GM23248 (cell line): ENCODE data around the gene KRTAP12-2. TPM values are rescaled to one million over a fixed set of nuclear protein-coding genes. Genes with fewer than 3 reads are reported as not detected.

Experiments
- DNase-seq: peaks from one replicate; pipeline ENCODE4 v3.0.0-alpha.2; 2015
- H2AFZ ChIP-seq: fragments of 200-600 bp; sonication (generic); 2 replicates; pipeline ENCODE4 v1.6.1; 2016; ENCODE audit warnings: antibody characterized with exemption
- H3F3A ChIP-seq: fragments of 200-600 bp; sonication (generic); 2 replicates; pipeline ENCODE4 v1.6.1; 2016; ENCODE audit warnings: mild to moderate bottlenecking, antibody characterized with exemption, mixed run types; ENCODE audit not compliant: insufficient read depth
- H3K27ac ChIP-seq: fragments of 200-600 bp; sonication (generic); 2 replicates; pipeline ENCODE4 v1.5.1; 2016; ENCODE audit warnings: mild to moderate bottlenecking
- H3K27me3 ChIP-seq: fragments of 200-600 bp; sonication (generic); replicated peaks from 2 replicates; pipeline ENCODE4 v1.6.1; 2016; ENCODE audit warnings: mild to moderate bottlenecking; ENCODE audit not compliant: insufficient read depth
- H3K36me3 ChIP-seq: fragments of 200-600 bp; sonication (generic); 2 replicates; pipeline ENCODE4 v1.6.1; 2016; ENCODE audit warnings: low read depth, mild to moderate bottlenecking
- H3K4me1 ChIP-seq: fragments of 200-600 bp; sonication (generic); 2 replicates; pipeline ENCODE4 v1.6.1; 2016; ENCODE audit warnings: mild to moderate bottlenecking; ENCODE audit not compliant: insufficient read depth
- H3K4me2 ChIP-seq: fragments of 200-600 bp; sonication (generic); one replicate; pipeline ENCODE4 v1.6.1; 2016; ENCODE audit warnings: mild to moderate bottlenecking; ENCODE audit not compliant: unreplicated experiment
- H3K4me3 ChIP-seq: fragments of 200-600 bp; sonication (generic); 2 replicates; pipeline ENCODE4 v1.5.1; 2016; ENCODE audit warnings: mild to moderate bottlenecking
- H3K79me2 ChIP-seq: fragments of 200-600 bp; sonication (generic); 2 replicates; pipeline ENCODE4 v1.6.1; 2016; ENCODE audit warnings: mild to moderate bottlenecking; ENCODE audit not compliant: insufficient read depth
- H3K9ac ChIP-seq: fragments of 200-600 bp; sonication (generic); 2 replicates; pipeline ENCODE4 v1.6.1; 2016; ENCODE audit warnings: mild to moderate bottlenecking
- H3K9me2 ChIP-seq: fragments of 200-600 bp; sonication (generic); 2 replicates; pipeline ENCODE4 v1.6.1; 2016; ENCODE audit warnings: mixed run types, mild to moderate bottlenecking, moderate library complexity; ENCODE audit not compliant: insufficient read depth
- H3K9me3 ChIP-seq: fragments of 200-600 bp; sonication (generic); one replicate; pipeline ENCODE4 v1.6.1; 2017; ENCODE audit warnings: low read depth
- H4K20me1 ChIP-seq: fragments of 200-600 bp; sonication (generic); 2 replicates; pipeline ENCODE4 v1.6.0; 2016; ENCODE audit not compliant: insufficient read depth
- EZH2 ChIP-seq: fragments of 200-600 bp; sonication (generic); IDR thresholded peaks from 2 replicates; pipeline ENCODE4 v1.6.1; 2018; ENCODE audit warnings: antibody characterized with exemption, mild to moderate bottlenecking; ENCODE audit not compliant: insufficient read depth, poor library complexity, severe bottlenecking
- EZH2phosphoT487 ChIP-seq: fragments of 200-600 bp; sonication (generic); IDR thresholded peaks from 2 replicates; pipeline ENCODE4 v1.6.1; 2018; ENCODE audit warnings: antibody characterized with exemption, moderate library complexity, mild to moderate bottlenecking, low read depth; ENCODE audit not compliant: insufficient read depth
- WGBS, 2 experiments: methylation state at CpG; one replicate each; pipeline ENCODE4 v1.1.6; 2015 to 2017; ENCODE audit warnings: low lambda C conversion rate in 2 of 2, low coverage in 1 of 2; ENCODE audit errors: missing lambda C conversion rate in 2 of 2; 5-methylcytosine and 5-hydroxymethylcytosine counted together
- in situ Hi-C: fragments of 300-500 bp; cut with MboI; formaldehyde crosslinking; loops from 2 replicates; pipeline ENCODE4 v1.15.0; 2020
- polyA plus RNA-seq: library from polyadenylated mRNA; unstranded; fragments of >200 nt; fragmentation: Nextera tagmentation; extraction: Ambion mirVana; gene quantifications from 2 replicates; pipeline ENCODE4 v1.2.1, GENCODE V29; 2016
- total RNA-seq: library from RNA; depleted of rRNA; stranded (reverse); fragments of >200 nt; shearing (Covaris generic); gene quantifications from 2 replicates; pipeline ENCODE4 v1.2.3, GENCODE V29; 2014

KRTAP12-2 gene
- total and polyA plus RNA-seq, 2 experiments from 2014 or later, result not detected

DNA sequence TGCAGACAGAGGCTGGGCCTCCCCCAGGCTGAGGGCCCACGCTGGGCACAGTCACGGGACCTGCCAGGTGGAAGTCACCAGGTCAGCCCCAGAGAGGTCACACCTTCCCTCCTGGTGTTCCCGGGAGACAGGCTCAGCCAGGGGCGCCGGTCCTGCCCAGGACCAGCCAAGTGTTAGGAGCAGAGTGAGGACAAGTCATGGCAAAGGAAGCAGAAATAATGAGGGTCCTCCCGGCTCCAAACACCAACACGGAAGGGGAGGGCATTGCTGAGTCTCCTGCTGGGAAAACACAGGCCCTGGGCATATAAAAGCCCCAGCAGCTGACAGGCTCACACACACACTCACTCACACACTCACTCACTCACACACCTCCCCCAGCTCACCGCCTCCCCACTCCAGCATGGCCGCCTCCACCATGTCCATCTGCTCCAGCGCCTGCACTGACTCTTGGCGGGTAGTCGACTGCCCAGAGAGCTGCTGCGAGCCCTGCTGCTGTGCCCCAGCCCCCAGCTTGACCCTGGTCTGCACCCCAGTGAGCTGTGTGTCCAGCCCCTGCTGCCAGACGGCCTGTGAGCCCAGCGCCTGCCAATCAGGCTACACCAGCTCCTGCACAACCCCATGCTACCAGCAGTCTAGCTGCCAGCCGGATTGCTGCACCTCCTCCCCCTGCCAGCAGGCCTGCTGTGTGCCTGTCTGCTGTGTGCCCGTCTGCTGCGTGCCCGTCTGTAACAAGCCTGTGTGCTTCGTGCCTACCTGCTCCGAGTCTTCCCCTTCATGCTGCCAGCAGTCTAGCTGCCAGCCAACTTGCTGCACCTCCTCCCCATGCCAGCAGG lies 29.5 kb downstream of the KRTAP12-2 start, which contains the start of gene KRTAP10-10:
TSS of gene KRTAP10-10 (plus strand) at position 339 of the 833 bp plus-strand sequence. CDS start at position 401, 62 bp downstream.
- Histone ChIP-seq H3K9me2 (no peaks in the 10 kb centered on the region), H3K36me3 (no peaks in the 10 kb centered on the region), H3K4me3 (no peak within 1 kb of the TSS), H3K9me3 (peaks cover under 1% of the 10 kb centered on the region), H3K9ac (no peak within 1 kb of the TSS), H3F3A (no peaks in the 10 kb centered on the region), H3K4me1 (no peaks in the 10 kb centered on the region), H3K4me2 (no peak within 1 kb of the TSS), H4K20me1 (no peaks in the 10 kb centered on the region), H3K79me2 (no peaks in the 10 kb centered on the region), H2AFZ (no peak within 1 kb of the TSS), H3K27me3 (no peaks in the 10 kb centered on the region), H3K27ac (no peak within 1 kb of the TSS)
- DNase-seq, result no peak
- no peak for TF ChIP-seq EZH2
- in situ Hi-C loops, result no loop called here
- 30 to 32% methylated on average over 21 of the region's 21 CpGs for WGBS, 2 experiments

DNA sequence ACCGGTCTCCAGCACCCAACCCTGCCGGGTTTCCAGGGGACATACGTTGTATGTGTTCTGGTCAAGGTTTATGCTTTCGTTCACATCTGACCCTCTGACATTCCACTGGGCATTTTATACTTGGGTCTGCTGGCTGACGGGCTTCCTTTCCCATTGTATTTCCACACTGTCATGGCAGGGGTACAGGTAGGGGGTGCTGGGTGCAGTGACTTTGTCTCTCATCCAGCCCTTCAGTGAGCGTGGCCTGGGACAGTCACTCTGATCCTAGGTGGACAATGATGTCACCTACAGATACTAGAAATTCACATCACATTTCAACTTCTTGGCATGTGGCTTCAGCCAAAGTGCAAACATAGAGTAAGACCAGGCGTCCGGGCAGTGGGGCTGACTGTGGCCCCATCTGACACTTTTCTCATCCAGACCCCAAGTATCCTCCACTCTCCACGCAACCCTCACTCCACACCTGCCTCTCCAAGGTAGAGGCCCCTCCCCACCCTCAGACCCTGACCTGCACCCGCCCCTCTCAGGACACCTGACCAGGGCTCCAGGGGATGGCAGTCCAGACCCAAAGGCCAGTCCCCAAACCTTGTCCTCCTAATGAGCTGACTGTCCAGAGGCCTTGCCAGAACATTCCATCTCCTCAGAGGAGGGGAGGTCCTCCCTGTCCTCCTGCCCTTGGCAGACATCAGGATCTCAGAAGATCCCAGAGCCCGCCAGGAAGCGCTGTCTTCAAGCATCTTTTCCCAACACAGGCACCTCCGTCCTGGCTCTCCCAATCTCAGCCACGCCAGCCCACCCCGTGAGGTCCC lies 30.3 kb downstream of the KRTAP12-2 start:
- no peak overlapping the region for H2AFZ ChIP-seq
- no peak overlapping the region for H3K9ac ChIP-seq
- DNase-seq, result no peak
- in situ Hi-C loops, result no loop called here
- H3K36me3 ChIP-seq, result no peaks in the 10 kb centered on the region
- H4K20me1 ChIP-seq, result no peaks in the 10 kb centered on the region
- H3K4me2 ChIP-seq, result no peak overlapping the region
- H3K4me3 ChIP-seq, result no peak overlapping the region
- H3K4me1 ChIP-seq, result no peaks in the 10 kb centered on the region
- H3K9me3 ChIP-seq, result peaks cover 4% of the 10 kb centered on the region
- H3K27ac ChIP-seq, result no peak overlapping the region
- H3K9me2 ChIP-seq, result no peaks in the 10 kb centered on the region
- no peaks in the 10 kb centered on the region for H3K79me2 ChIP-seq
- no peaks in the 10 kb centered on the region for H3F3A ChIP-seq
- no peaks in the 10 kb centered on the region for H3K27me3 ChIP-seq
- 46 to 50% methylated on average over 15 of the region's 15 CpGs for WGBS, 2 experiments
- TF ChIP-seq EZH2phosphoT487 (no peak), EZH2 (no peak)

DNA sequence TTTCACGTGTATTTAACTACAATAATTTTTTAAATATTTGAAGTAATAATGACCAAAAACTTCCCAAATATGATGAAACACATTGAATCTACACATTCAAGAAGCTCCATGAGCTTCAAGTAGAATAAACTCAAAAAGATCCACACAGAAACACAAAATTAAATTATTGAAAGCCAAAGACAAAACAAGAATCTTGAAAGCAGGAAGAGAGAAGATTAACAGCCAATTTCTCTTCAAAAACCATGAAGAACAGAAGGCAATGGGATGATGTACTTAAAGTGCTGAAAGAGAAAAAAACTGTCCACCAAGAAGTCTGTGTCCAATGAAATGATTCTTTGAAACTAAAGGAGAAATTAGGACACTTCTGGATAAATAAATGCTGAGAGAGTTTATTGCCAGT lies 34.7 kb downstream of the KRTAP12-2 start:
- Histone ChIP-seq H3K9ac (no peak overlapping the region), H4K20me1 (no peaks in the 10 kb centered on the region), H3K9me3 (peaks cover 4% of the 10 kb centered on the region), H3K4me3 (no peak overlapping the region), H3K4me2 (no peak overlapping the region), H3F3A (no peaks in the 10 kb centered on the region), H3K27me3 (no peaks in the 10 kb centered on the region), H3K27ac (no peak overlapping the region), H3K36me3 (no peaks in the 10 kb centered on the region), H3K79me2 (no peaks in the 10 kb centered on the region), H3K9me2 (no peaks in the 10 kb centered on the region), H3K4me1 (no peaks in the 10 kb centered on the region), H2AFZ (no peak overlapping the region)
- TF ChIP-seq EZH2phosphoT487, result no peak
- TF ChIP-seq EZH2, result no peak
- 63 to 64% methylated on average over 1 of the region's 1 CpG for WGBS, 2 experiments
- DNase-seq, result no peak
- in situ Hi-C loops, result no loop called here

DNA sequence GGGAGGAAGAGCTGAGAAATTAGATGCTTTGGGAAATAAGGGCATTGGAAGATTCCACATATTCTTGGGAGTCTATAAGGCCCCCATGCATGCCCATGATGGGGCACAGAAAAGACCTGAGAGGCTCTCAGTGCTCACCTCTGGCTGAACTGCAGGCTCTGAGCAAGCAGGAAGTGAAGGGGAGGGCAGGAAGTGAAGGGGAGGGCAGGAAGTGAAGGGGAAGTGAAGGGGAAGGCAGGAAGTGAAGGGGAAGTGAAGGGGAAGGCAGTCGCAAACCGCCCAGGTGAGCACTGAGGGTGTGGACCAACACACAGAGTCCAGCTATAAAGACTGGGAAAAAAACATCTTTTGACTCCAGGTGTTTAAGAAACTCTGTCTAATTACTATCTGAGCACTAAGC lies 36.3 kb downstream of the KRTAP12-2 start:
- no peaks in the 10 kb centered on the region for H3K4me1 ChIP-seq
- no peak overlapping the region for H2AFZ ChIP-seq
- no peaks in the 10 kb centered on the region for H3K79me2 ChIP-seq
- no peaks in the 10 kb centered on the region for H4K20me1 ChIP-seq
- TF ChIP-seq EZH2, result no peak
- TF ChIP-seq EZH2phosphoT487, result no peak
- DNase-seq, result no peak
- WGBS, 2 experiments, result 48 to 51% methylated on average over 2 of the region's 2 CpGs
- in situ Hi-C loops, result no loop called here
- peaks cover 4% of the 10 kb centered on the region for H3K9me3 ChIP-seq
- no peak overlapping the region for H3K27ac ChIP-seq
- H3K9ac ChIP-seq, result no peak overlapping the region
- no peaks in the 10 kb centered on the region for H3K36me3 ChIP-seq
- H3F3A ChIP-seq, result no peaks in the 10 kb centered on the region
- no peaks in the 10 kb centered on the region for H3K9me2 ChIP-seq
- H3K4me2 ChIP-seq, result no peak overlapping the region
- no peaks in the 10 kb centered on the region for H3K27me3 ChIP-seq
- no peak overlapping the region for H3K4me3 ChIP-seq
